Panc1 (cell line): Measurements from ENCODE around the gene METTL23.

Experiments used
- CTCF ChIP-seq: fragments of 450-650 bp; IDR thresholded peaks from 2 replicates; pipeline ENCODE4 v1.5.1; 2017; ENCODE audit warnings: mild to moderate bottlenecking
- POLR2AphosphoS5 ChIP-seq: IDR thresholded peaks from 2 replicates; pipeline ENCODE4 v1.6.1; 2012; ENCODE audit warnings: mild to moderate bottlenecking, low read depth, low read length, moderate library complexity
- REST ChIP-seq, 2 experiments: IDR thresholded peaks; 2 replicates each; pipeline ENCODE4 v1.6.1; 2011 to 2012; ENCODE audit warnings: low read depth in 2 of 2, control low read depth in 1 of 2, low read length in 1 of 2, mild to moderate bottlenecking in 1 of 2, moderate library complexity in 1 of 2; ENCODE audit not compliant: insufficient read depth in 1 of 2
- TCF7L2 ChIP-seq: IDR thresholded peaks from 2 replicates; pipeline ENCODE4 v1.6.1; 2011; ENCODE audit warnings: mild to moderate bottlenecking, low read depth, low read length, inconsistent platforms

GRCh38 chr17:76720941-76721340, 5.7 kb upstream of the METTL23 start:
- TF ChIP-seq TCF7L2 = no peak
- TF ChIP-seq CTCF = no peak
- TF ChIP-seq POLR2AphosphoS5 = no peak
- no peak for TF ChIP-seq REST (IDR thresholded peaks at IDR 0.05; ENCODE audit: insufficient read depth in 1 of 2, low read depth in 2 of 2, low read length in 1 of 2)
